H9 (cell line): Measurements from ENCODE around the gene APC. TPM values are rescaled to one million over a fixed set of nuclear protein-coding genes. Genes with fewer than 3 reads are reported as not detected.
"Not testable (repeated sequence)": the region's sequence is repeated elsewhere in the genome, so short reads cannot be mapped to it uniquely, and the experiment has no call there.

Experiments used
- DNase-seq: peaks from one replicate; pipeline ENCODE4 v3.0.0-alpha.2; 2017
- H2AFZ ChIP-seq: one replicate; pipeline ENCODE4 v1.6.1; 2013; ENCODE audit warnings: mild to moderate bottlenecking, low read length, control low read depth, moderate library complexity
- H2AK5ac ChIP-seq: 2 replicates; pipeline ENCODE4 v1.6.1; 2013; ENCODE audit warnings: low read length, control low read depth, mixed read lengths; ENCODE audit not compliant: insufficient read length
- H2BK120ac ChIP-seq: one replicate; pipeline ENCODE4 v1.6.1; 2013; ENCODE audit warnings: low read depth, mild to moderate bottlenecking, low read length, control low read depth, inconsistent platforms; ENCODE audit not compliant: poor library complexity, severe bottlenecking
- H2BK12ac ChIP-seq: 2 replicates; pipeline ENCODE4 v1.6.1; 2013; ENCODE audit warnings: low read length, control low read depth, mixed read lengths, low read depth; ENCODE audit not compliant: insufficient read length
- H2BK15ac ChIP-seq: 2 replicates; pipeline ENCODE4 v1.6.1; 2013; ENCODE audit warnings: low read depth, low read length, control low read depth
- H2BK20ac ChIP-seq: one replicate; pipeline ENCODE4 v1.6.1; 2013; ENCODE audit warnings: low read depth, mild to moderate bottlenecking, low read length, control low read depth, inconsistent platforms; ENCODE audit not compliant: poor library complexity, severe bottlenecking
- H2BK5ac ChIP-seq: 2 replicates; pipeline ENCODE4 v1.6.1; 2013; ENCODE audit warnings: low read length, control low read depth, mixed read lengths; ENCODE audit not compliant: insufficient read length
- H3K14ac ChIP-seq: 2 replicates; pipeline ENCODE4 v1.6.1; 2013; ENCODE audit warnings: low read length, control low read depth; ENCODE audit not compliant: insufficient read depth
- H3K18ac ChIP-seq: 2 replicates; pipeline ENCODE4 v1.6.1; 2013; ENCODE audit warnings: low read depth, mild to moderate bottlenecking, mixed read lengths, low read length, control low read depth; ENCODE audit not compliant: insufficient read length
- H3K23ac ChIP-seq: 2 replicates; pipeline ENCODE4 v1.6.1; 2013; ENCODE audit warnings: low read length, control low read depth, mixed read lengths, low read depth; ENCODE audit not compliant: insufficient read length
- H3K23me2 ChIP-seq: 2 replicates; pipeline ENCODE4 v1.6.1; 2013; ENCODE audit warnings: low read depth, mild to moderate bottlenecking, mixed read lengths, low read length, control low read depth; ENCODE audit not compliant: insufficient read length, poor library complexity, severe bottlenecking
- H3K27ac ChIP-seq: 2 replicates; pipeline ENCODE4 v1.5.1; 2013; ENCODE audit warnings: low read length, control low read depth, mixed read lengths, low read depth; ENCODE audit not compliant: insufficient read length
- H3K27me3 ChIP-seq: 2 replicates; pipeline ENCODE4 v1.6.1; 2013; ENCODE audit warnings: low read length, control low read depth, inconsistent platforms; ENCODE audit not compliant: insufficient read depth
- H3K4ac ChIP-seq: 2 replicates; pipeline ENCODE4 v1.6.1; 2013; ENCODE audit warnings: low read depth, mild to moderate bottlenecking, control low read depth, inconsistent platforms, low read length, moderate library complexity
- H3K4me1 ChIP-seq: 2 replicates; pipeline ENCODE4 v1.6.1; 2013; ENCODE audit warnings: low read length, control low read depth, inconsistent platforms; ENCODE audit not compliant: insufficient read depth
- H3K4me2 ChIP-seq: 2 replicates; pipeline ENCODE4 v1.6.1; 2013; ENCODE audit warnings: low read length, control low read depth, mixed read lengths; ENCODE audit not compliant: insufficient read length, insufficient read depth
- H3K56ac ChIP-seq: 2 replicates; pipeline ENCODE4 v1.6.1; 2013; ENCODE audit warnings: low read depth, mild to moderate bottlenecking, mixed read lengths, low read length, control low read depth; ENCODE audit not compliant: insufficient read length
- H3K79me1 ChIP-seq: 2 replicates; pipeline ENCODE4 v1.6.1; 2013; ENCODE audit warnings: low read depth, mild to moderate bottlenecking, moderate library complexity, low read length, control low read depth, inconsistent platforms; ENCODE audit not compliant: insufficient read depth, poor library complexity, severe bottlenecking
- H3K79me2 ChIP-seq: 2 replicates; pipeline ENCODE4 v1.6.1; 2013; ENCODE audit warnings: low read length, control low read depth, inconsistent platforms; ENCODE audit not compliant: insufficient read depth
- H3K9ac ChIP-seq: 2 replicates; pipeline ENCODE4 v1.6.1; 2013; ENCODE audit warnings: low read length, control low read depth, mixed read lengths; ENCODE audit not compliant: insufficient read length; ENCODE audit errors: extremely low read depth
- H3K9me3 ChIP-seq: one replicate; pipeline ENCODE4 v1.6.1; 2013; ENCODE audit warnings: low read depth, low read length, inconsistent platforms; ENCODE audit not compliant: control insufficient read depth
- H3T11ph ChIP-seq: one replicate; pipeline ENCODE4 v1.6.1; 2013; ENCODE audit warnings: mild to moderate bottlenecking, low read length, control low read depth, inconsistent platforms
- H4K20me1 ChIP-seq: one replicate; pipeline ENCODE4 v1.6.1; 2013; ENCODE audit not compliant: control insufficient read depth, insufficient read length, insufficient read depth
- H4K5ac ChIP-seq: 2 replicates; pipeline ENCODE4 v1.6.1; 2013; ENCODE audit warnings: low read depth, mild to moderate bottlenecking, mixed read lengths, low read length, control low read depth; ENCODE audit not compliant: insufficient read length
- H4K8ac ChIP-seq: replicated peaks from 2 replicates; pipeline ENCODE4 v1.6.1; 2013; ENCODE audit warnings: low read length, control low read depth, mixed read lengths, low read depth; ENCODE audit not compliant: insufficient read length
- H4K91ac ChIP-seq: 2 replicates; pipeline ENCODE4 v1.6.1; 2013; ENCODE audit warnings: low read depth, mild to moderate bottlenecking, moderate library complexity, mixed read lengths, low read length, control low read depth; ENCODE audit not compliant: insufficient read length
- H3K27ac Mint-ChIP-seq, 3 experiments: 2 replicates in 2 of 3; 3 replicates in 1 of 3; pipeline ENCODE4 v1.8.0; 2020 to 2021; ENCODE audit warnings: mixed read lengths in 3 of 3, mild to moderate bottlenecking in 1 of 3, moderate library complexity in 1 of 3
- H3K27me3 Mint-ChIP-seq: 2 replicates; pipeline ENCODE4 v1.8.0; 2021; ENCODE audit warnings: low read depth, mild to moderate bottlenecking, moderate library complexity, mixed read lengths
- H3K36me3 Mint-ChIP-seq, 3 experiments: 2 replicates in 2 of 3; 3 replicates in 1 of 3; pipeline ENCODE4 v1.8.0; 2020 to 2021; ENCODE audit warnings: low read depth in 3 of 3, mixed read lengths in 3 of 3; ENCODE audit not compliant: insufficient read depth in 1 of 3
- H3K4me1 Mint-ChIP-seq, 2 experiments: 2 replicates each; pipeline ENCODE4 v1.8.0; 2020; ENCODE audit warnings: mixed read lengths in 2 of 2
- H3K4me3 Mint-ChIP-seq, 2 experiments: 2 replicates in 1 of 2; 3 replicates in 1 of 2; pipeline ENCODE4 v1.8.0; 2020 to 2021; ENCODE audit warnings: mild to moderate bottlenecking in 2 of 2, mixed read lengths in 2 of 2, moderate library complexity in 1 of 2
- H3K9me3 Mint-ChIP-seq, 2 experiments: 2 replicates in 1 of 2; 3 replicates in 1 of 2; pipeline ENCODE4 v1.8.0; 2020; ENCODE audit warnings: mild to moderate bottlenecking in 2 of 2, mixed read lengths in 2 of 2, moderate library complexity in 1 of 2
- WGBS: extraction: QIAGEN DNeasy Blood & Tissue Kit; methylation state at CpG from one replicate; pipeline ENCODE4 v1.1.7; 2013; ENCODE audit warnings: missing lambda C conversion rate, low lambda C conversion rate, mixed read lengths; ENCODE audit not compliant: insufficient read length; ENCODE audit errors: extremely low coverage; 5-methylcytosine and 5-hydroxymethylcytosine counted together
- total RNA-seq: library from RNA; stranded (reverse); gene quantifications from 2 replicates; pipeline ENCODE4 v1.2.1, GENCODE V29; 2021
- TF ChIP-seq, protein P1 (sequence below): fragments of 200-600 bp; sonication (generic); conservative IDR thresholded peaks from 3 replicates; pipeline ENCODE4 v1.8.0; 2021; ENCODE audit warnings: antibody characterized with exemption, mild to moderate bottlenecking

Gene APC
- total RNA-seq, 1 experiment from 2014 or later = 29.3 TPM

DNA sequence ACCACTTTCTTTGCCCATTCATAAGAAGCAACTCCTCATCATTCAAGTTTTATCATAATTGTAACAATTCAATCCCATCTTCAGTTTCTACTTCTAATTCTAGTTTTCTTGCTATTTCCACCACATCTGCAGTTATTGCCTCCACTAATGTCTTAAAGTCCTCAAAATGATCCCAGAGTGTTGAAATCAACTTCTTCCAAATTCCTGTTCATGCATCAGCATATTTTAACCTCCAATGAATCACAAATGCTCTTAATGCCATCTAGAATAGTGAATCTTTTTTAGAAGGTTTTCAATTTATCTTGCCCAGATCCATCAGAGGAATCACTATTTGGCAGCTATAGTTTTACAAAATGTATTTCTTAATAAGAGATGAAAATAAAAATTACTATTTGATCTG is 120.2 kb downstream of the APC start:
- no peak overlapping the region for H2BK5ac ChIP-seq
- no peak overlapping the region for H3T11ph ChIP-seq
- no peak overlapping the region for H3K18ac ChIP-seq
- no peak overlapping the region for H3K4me2 ChIP-seq
- H3K23ac ChIP-seq = no peak overlapping the region
- no peak overlapping the region for H3K27ac ChIP-seq
- no peaks in the 10 kb centered on the region for H3K9me3 ChIP-seq
- no peak overlapping the region for H4K91ac ChIP-seq
- no peaks in the 10 kb centered on the region for H3K4me1 ChIP-seq
- Mint-ChIP-seq H3K27ac (no peak overlapping the region), H3K27me3 (peaks cover 34% of the 10 kb centered on the region), H3K9me3 (peaks cover 0 to 4% of the 10 kb centered on the region in 2 experiments; a peak in 2 of 5 replicates), H3K4me3 (no peak overlapping the region), H3K4me1 (peaks cover 11 to 16% of the 10 kb centered on the region in 2 experiments), H3K36me3 (peaks cover 6 to 13% (median 13%) of the 10 kb centered on the region in 3 experiments)
- H2BK12ac ChIP-seq = no peak overlapping the region
- TF ChIP-seq, protein P1, sequence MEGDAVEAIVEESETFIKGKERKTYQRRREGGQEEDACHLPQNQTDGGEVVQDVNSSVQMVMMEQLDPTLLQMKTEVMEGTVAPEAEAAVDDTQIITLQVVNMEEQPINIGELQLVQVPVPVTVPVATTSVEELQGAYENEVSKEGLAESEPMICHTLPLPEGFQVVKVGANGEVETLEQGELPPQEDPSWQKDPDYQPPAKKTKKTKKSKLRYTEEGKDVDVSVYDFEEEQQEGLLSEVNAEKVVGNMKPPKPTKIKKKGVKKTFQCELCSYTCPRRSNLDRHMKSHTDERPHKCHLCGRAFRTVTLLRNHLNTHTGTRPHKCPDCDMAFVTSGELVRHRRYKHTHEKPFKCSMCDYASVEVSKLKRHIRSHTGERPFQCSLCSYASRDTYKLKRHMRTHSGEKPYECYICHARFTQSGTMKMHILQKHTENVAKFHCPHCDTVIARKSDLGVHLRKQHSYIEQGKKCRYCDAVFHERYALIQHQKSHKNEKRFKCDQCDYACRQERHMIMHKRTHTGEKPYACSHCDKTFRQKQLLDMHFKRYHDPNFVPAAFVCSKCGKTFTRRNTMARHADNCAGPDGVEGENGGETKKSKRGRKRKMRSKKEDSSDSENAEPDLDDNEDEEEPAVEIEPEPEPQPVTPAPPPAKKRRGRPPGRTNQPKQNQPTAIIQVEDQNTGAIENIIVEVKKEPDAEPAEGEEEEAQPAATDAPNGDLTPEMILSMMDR = no peak
- H2BK120ac ChIP-seq = no peak overlapping the region
- H2BK20ac ChIP-seq = no peak overlapping the region
- H3K27me3 ChIP-seq = no peaks in the 10 kb centered on the region
- H3K79me1 ChIP-seq = no peaks in the 10 kb centered on the region
- peaks cover 12% of the 10 kb centered on the region; the same call in 1 of the 2 replicates for H3K79me2 ChIP-seq
- H3K4ac ChIP-seq = no peak overlapping the region
- no peaks in the 10 kb centered on the region for H4K20me1 ChIP-seq
- DNase-seq = no peak
- no peak overlapping the region for H4K5ac ChIP-seq
- H3K23me2 ChIP-seq = peaks cover 4% of the 10 kb centered on the region
- no peak overlapping the region for H2AK5ac ChIP-seq
- H2AFZ ChIP-seq = no peak overlapping the region
- no peak overlapping the region for H4K8ac ChIP-seq
- no peak overlapping the region for H3K9ac ChIP-seq
- no peak overlapping the region for H3K56ac ChIP-seq
- no peak overlapping the region for H2BK15ac ChIP-seq
- H3K14ac ChIP-seq = no peak overlapping the region

- not testable (repeated sequence) for H3K4ac ChIP-seq, H3K79me1 ChIP-seq, DNase-seq, H3K9me3 ChIP-seq, H3T11ph ChIP-seq, H4K8ac ChIP-seq, H2BK15ac ChIP-seq, H3K14ac ChIP-seq, H2BK20ac ChIP-seq, H3K27me3 ChIP-seq, H4K91ac ChIP-seq, H4K20me1 ChIP-seq, H3K4me1 ChIP-seq, H2BK120ac ChIP-seq, H3K9me3 Mint-ChIP-seq, H2BK12ac ChIP-seq, H3K56ac ChIP-seq, H2AK5ac ChIP-seq, H3K23me2 ChIP-seq, H2BK5ac ChIP-seq, H3K23ac ChIP-seq, H3K27ac ChIP-seq, H2AFZ ChIP-seq
- peak overlapping the region; percentile 20 for H4K5ac ChIP-seq
- H3K79me2 ChIP-seq = peaks cover 17% of the 10 kb centered on the region; the same call in 1 of the 2 replicates
- WGBS = no CpG with 5 or more reads among the region's 11 CpGs
- peaks cover 24 to 36% (median 25%) of the 10 kb centered on the region in 3 experiments for H3K36me3 Mint-ChIP-seq
- H3K27ac Mint-ChIP-seq = peak overlapping the region; percentile 87 to 99 (median 94); a peak in 6 of 7 replicates
- H3K4me2 ChIP-seq = peak overlapping the region; percentile 60
- peaks cover 34% of the 10 kb centered on the region for H3K27me3 Mint-ChIP-seq
- peak overlapping the region; percentile 80 for H3K18ac ChIP-seq
- H3K4me1 Mint-ChIP-seq = peaks cover 13 to 19% of the 10 kb centered on the region in 2 experiments
- peak overlapping the region; percentile 67 for H3K9ac ChIP-seq
- H3K4me3 Mint-ChIP-seq = peak overlapping the region; percentile 95 to 97
These were observed 122.9 kb downstream of the APC start for GRCh38 chr5:112860571-112860928.
